Measurements from ENCODE around the gene FAT4.

Gene FAT4

GRCh38 chr4:125334926-125335325 lies 20.2 kb downstream of the FAT4 start:
- Histone ChIP-seq H3K4me1 (ENCODE audit: control insufficient read depth in 2 of 2, insufficient read depth in 1 of 2, low read depth in 1 of 2, low read length in 2 of 2) (no peaks in the 10 kb centered on the region), H4K91ac (ENCODE audit: low read depth, low read length, poor library complexity) (no peak overlapping the region), H2BK5ac (ENCODE audit: low read length) (no peak overlapping the region), H3K9ac (ENCODE audit: low read depth, low read length, poor library complexity) (no peak overlapping the region), H2BK15ac (ENCODE audit: low read length) (no peak overlapping the region), H3K4me2 (ENCODE audit: insufficient read depth, low read length, poor library complexity, severe bottlenecking) (no peak overlapping the region), H3K36me3 (replicated peaks in 1 of 2; ENCODE audit: control insufficient read depth in 2 of 2, insufficient read depth in 2 of 2, low read length in 2 of 2) (no peaks in the 10 kb centered on the region), H3K9me3 (replicated peaks in 1 of 2; ENCODE audit: control insufficient read depth in 2 of 2, insufficient read depth in 1 of 2, low read depth in 1 of 2, low read length in 2 of 2) (no peaks in the 10 kb centered on the region), H2BK120ac (ENCODE audit: low read depth, low read length) (no peak overlapping the region), H3K23ac (ENCODE audit: low read depth, low read length, poor library complexity) (no peak overlapping the region), H2BK12ac (ENCODE audit: low read length) (no peak overlapping the region), H3K14ac (ENCODE audit: low read length) (no peak overlapping the region), H4K8ac (ENCODE audit: low read depth, low read length) (no peak overlapping the region), H3K4ac (ENCODE audit: low read length) (no peak overlapping the region), H2AFZ (ENCODE audit: low read length) (no peak overlapping the region), H3K4me3 (ENCODE audit: low read length in 2 of 2) (no peak overlapping the region), H3K27ac (replicated peaks; ENCODE audit: low read length) (no peak overlapping the region), H3K18ac (ENCODE audit: low read length) (no peak overlapping the region), H3K79me1 (ENCODE audit: low read depth, low read length) (no peaks in the 10 kb centered on the region), H2AK5ac (ENCODE audit: low read depth, low read length) (no peak overlapping the region), H3K27me3 (ENCODE audit: control insufficient read depth in 3 of 3, insufficient read depth in 3 of 3, low read depth in 1 of 3, low read length in 3 of 3) (no peaks in the 10 kb centered on the region)
- no peak for DNase-seq (ENCODE audit: low spot score)
- WGBS, 2 donors (ENCODE audit: extremely low coverage in 2 of 2, insufficient read length in 2 of 2, insufficient replicate concordance in 1 of 2): no CpG with 5 or more reads among the region's 1 CpG

GRCh38 chr4:125338814-125339213 lies 24.1 kb downstream of the FAT4 start:
- no peak for DNase-seq (ENCODE audit: low spot score)
- Histone ChIP-seq H3K23ac (ENCODE audit: low read depth, low read length, poor library complexity) (no peak overlapping the region), H3K4ac (ENCODE audit: low read length) (no peak overlapping the region), H3K9ac (ENCODE audit: low read depth, low read length, poor library complexity) (no peak overlapping the region), H4K91ac (ENCODE audit: low read depth, low read length, poor library complexity) (no peak overlapping the region), H4K8ac (ENCODE audit: low read depth, low read length) (no peak overlapping the region), H3K27ac (replicated peaks; ENCODE audit: low read length) (no peak overlapping the region), H2BK5ac (ENCODE audit: low read length) (no peak overlapping the region), H3K4me1 (ENCODE audit: control insufficient read depth in 2 of 2, insufficient read depth in 1 of 2, low read depth in 1 of 2, low read length in 2 of 2) (no peaks in the 10 kb centered on the region), H3K4me3 (ENCODE audit: low read length in 2 of 2) (no peak overlapping the region), H3K79me1 (ENCODE audit: low read depth, low read length) (no peaks in the 10 kb centered on the region), H3K18ac (ENCODE audit: low read length) (no peak overlapping the region), H3K4me2 (ENCODE audit: insufficient read depth, low read length, poor library complexity, severe bottlenecking) (no peak overlapping the region), H3K27me3 (ENCODE audit: control insufficient read depth in 3 of 3, insufficient read depth in 3 of 3, low read depth in 1 of 3, low read length in 3 of 3) (no peaks in the 10 kb centered on the region), H2AK5ac (ENCODE audit: low read depth, low read length) (no peak overlapping the region), H3K9me3 (replicated peaks in 1 of 2; ENCODE audit: control insufficient read depth in 2 of 2, insufficient read depth in 1 of 2, low read depth in 1 of 2, low read length in 2 of 2) (no peaks in the 10 kb centered on the region), H2AFZ (ENCODE audit: low read length) (no peak overlapping the region), H2BK120ac (ENCODE audit: low read depth, low read length) (no peak overlapping the region), H2BK15ac (ENCODE audit: low read length) (no peak overlapping the region), H3K36me3 (replicated peaks in 1 of 2; ENCODE audit: control insufficient read depth in 2 of 2, insufficient read depth in 2 of 2, low read length in 2 of 2) (no peaks in the 10 kb centered on the region), H2BK12ac (ENCODE audit: low read length) (no peak overlapping the region), H3K14ac (ENCODE audit: low read length) (no peak overlapping the region)
- no CpG with 5 or more reads among the region's 4 CpGs for WGBS, 2 donors (ENCODE audit: extremely low coverage in 2 of 2, insufficient read length in 2 of 2, insufficient replicate concordance in 1 of 2)

GRCh38 chr4:125344198-125344597 lies 29.4 kb downstream of the FAT4 start:
- H3K18ac ChIP-seq (ENCODE audit: low read length): no peak overlapping the region
- no peak overlapping the region for H4K8ac ChIP-seq (ENCODE audit: low read depth, low read length)
- H3K23ac ChIP-seq (ENCODE audit: low read depth, low read length, poor library complexity): no peak overlapping the region
- H3K9ac ChIP-seq (ENCODE audit: low read depth, low read length, poor library complexity): no peak overlapping the region
- H3K27ac ChIP-seq (replicated peaks; ENCODE audit: low read length): no peak overlapping the region
- no CpG with 5 or more reads among the region's 2 CpGs for WGBS, 2 donors (ENCODE audit: extremely low coverage in 2 of 2, insufficient read length in 2 of 2, insufficient replicate concordance in 1 of 2)
- no peak overlapping the region for H3K4me2 ChIP-seq (ENCODE audit: insufficient read depth, low read length, poor library complexity, severe bottlenecking)
- no peak overlapping the region for H3K4ac ChIP-seq (ENCODE audit: low read length)
- H3K79me1 ChIP-seq (ENCODE audit: low read depth, low read length): no peaks in the 10 kb centered on the region
- no peak overlapping the region for H2BK120ac ChIP-seq (ENCODE audit: low read depth, low read length)
- no peak for DNase-seq (ENCODE audit: low spot score)
- no peaks in the 10 kb centered on the region for H3K27me3 ChIP-seq (ENCODE audit: control insufficient read depth in 3 of 3, insufficient read depth in 3 of 3, low read depth in 1 of 3, low read length in 3 of 3)
- no peak overlapping the region for H3K4me3 ChIP-seq (ENCODE audit: low read length in 2 of 2)
- H2BK15ac ChIP-seq (ENCODE audit: low read length): no peak overlapping the region
- no peak overlapping the region for H2AFZ ChIP-seq (ENCODE audit: low read length)
- H2BK12ac ChIP-seq (ENCODE audit: low read length): no peak overlapping the region
- no peaks in the 10 kb centered on the region for H3K36me3 ChIP-seq (replicated peaks in 1 of 2; ENCODE audit: control insufficient read depth in 2 of 2, insufficient read depth in 2 of 2, low read length in 2 of 2)
- H3K4me1 ChIP-seq (ENCODE audit: control insufficient read depth in 2 of 2, insufficient read depth in 1 of 2, low read depth in 1 of 2, low read length in 2 of 2): peaks cover 2 to 16% of the 10 kb centered on the region in 2 donors
- H2BK5ac ChIP-seq (ENCODE audit: low read length): no peak overlapping the region
- no peaks in the 10 kb centered on the region for H3K9me3 ChIP-seq (replicated peaks in 1 of 2; ENCODE audit: control insufficient read depth in 2 of 2, insufficient read depth in 1 of 2, low read depth in 1 of 2, low read length in 2 of 2)
- H2AK5ac ChIP-seq (ENCODE audit: low read depth, low read length): no peak overlapping the region
- H3K14ac ChIP-seq (ENCODE audit: low read length): no peak overlapping the region
- H4K91ac ChIP-seq (ENCODE audit: low read depth, low read length, poor library complexity): no peak overlapping the region

- H4K8ac ChIP-seq (ENCODE audit: low read depth, low read length): no peak overlapping the region
- no CpG with 5 or more reads among the region's 4 CpGs for WGBS, 2 donors (ENCODE audit: extremely low coverage in 2 of 2, insufficient read length in 2 of 2, insufficient replicate concordance in 1 of 2)
- H3K36me3 ChIP-seq (replicated peaks in 1 of 2; ENCODE audit: control insufficient read depth in 2 of 2, insufficient read depth in 2 of 2, low read length in 2 of 2): no peaks in the 10 kb centered on the region
- no peak overlapping the region for H3K18ac ChIP-seq (ENCODE audit: low read length)
- H2BK12ac ChIP-seq (ENCODE audit: low read length): no peak overlapping the region
- H3K14ac ChIP-seq (ENCODE audit: low read length): no peak overlapping the region
- H2BK5ac ChIP-seq (ENCODE audit: low read length): no peak overlapping the region
- peak overlapping the region; percentile 43 for H3K27ac ChIP-seq (replicated peaks; ENCODE audit: low read length)
- H2AK5ac ChIP-seq (ENCODE audit: low read depth, low read length): no peak overlapping the region
- peak overlapping the region; percentile 4 for H2AFZ ChIP-seq (ENCODE audit: low read length)
- no peak overlapping the region for H4K91ac ChIP-seq (ENCODE audit: low read depth, low read length, poor library complexity)
- H3K9ac ChIP-seq (ENCODE audit: low read depth, low read length, poor library complexity): no peak overlapping the region
- no peak overlapping the region for H3K4me3 ChIP-seq (ENCODE audit: low read length in 2 of 2)
- H3K23ac ChIP-seq (ENCODE audit: low read depth, low read length, poor library complexity): no peak overlapping the region
- no peak overlapping the region for H2BK120ac ChIP-seq (ENCODE audit: low read depth, low read length)
- no peaks in the 10 kb centered on the region for H3K9me3 ChIP-seq (replicated peaks in 1 of 2; ENCODE audit: control insufficient read depth in 2 of 2, insufficient read depth in 1 of 2, low read depth in 1 of 2, low read length in 2 of 2)
- H2BK15ac ChIP-seq (ENCODE audit: low read length): no peak overlapping the region
- H3K4me2 ChIP-seq (ENCODE audit: insufficient read depth, low read length, poor library complexity, severe bottlenecking): no peak overlapping the region
- DNase-seq (ENCODE audit: low spot score): peak; percentile 18
- no peaks in the 10 kb centered on the region for H3K79me1 ChIP-seq (ENCODE audit: low read depth, low read length)
- H3K4me1 ChIP-seq (ENCODE audit: control insufficient read depth in 2 of 2, insufficient read depth in 1 of 2, low read depth in 1 of 2, low read length in 2 of 2): peaks cover 5 to 16% of the 10 kb centered on the region in 2 donors
- H3K4ac ChIP-seq (ENCODE audit: low read length): no peak overlapping the region
- no peaks in the 10 kb centered on the region for H3K27me3 ChIP-seq (ENCODE audit: control insufficient read depth in 3 of 3, insufficient read depth in 3 of 3, low read depth in 1 of 3, low read length in 3 of 3)
Observed at GRCh38 chr4:125346616-125347015, 31.9 kb downstream of the FAT4 start.
